Heart left ventricle (tissue), 16 donors: Measurements from ENCODE around the gene TGFBR3. TPM values are rescaled to one million over a fixed set of nuclear protein-coding genes. Genes with fewer than 3 reads are reported as not detected.

Source experiments
- ATAC-seq, 4 donors: fragments of 200-7000 bp; cut with Tn5 transposase; one replicate each; pipeline ENCODE4 v1.9.1; 2020 to 2022; ENCODE audit warnings: moderate library complexity in 4 of 4, mild to moderate bottlenecking in 3 of 4, moderate number of reproducible peaks in 1 of 4
- DNase-seq, 5 donors: peaks; one replicate each; pipeline ENCODE4 v3.0.0-alpha.2; 2020
- H3K27ac ChIP-seq, 12 donors: fragments of 200-600 bp; sonication (generic) in 4 of 12; one replicate each; pipeline versions ENCODE4 v1.5.0 to v1.8.0; 2016 to 2022; ENCODE audit warnings: mild to moderate bottlenecking in 2 of 12
- H3K27me3 ChIP-seq, 9 donors: fragments of 200-600 bp; sonication (generic) in 2 of 9; one replicate each; pipeline versions ENCODE4 v1.5.1 to v1.8.0; 2016 to 2022; ENCODE audit warnings: mild to moderate bottlenecking in 3 of 9
- H3K36me3 ChIP-seq, 9 donors: fragments of 200-600 bp; sonication (generic) in 2 of 9; one replicate each; pipeline versions ENCODE4 v1.5.0 to v1.8.0; 2018 to 2022; ENCODE audit warnings: mild to moderate bottlenecking in 2 of 9
- H3K4me1 ChIP-seq, 12 donors: fragments of 200-600 bp; sonication (generic) in 4 of 12; one replicate each; pipeline versions ENCODE4 v1.5.0 to v1.8.0; 2016 to 2022; ENCODE audit warnings: mild to moderate bottlenecking in 3 of 12
- H3K4me3 ChIP-seq, 12 donors: fragments of 200-600 bp; sonication (generic) in 4 of 12; one replicate each; pipeline versions ENCODE4 v1.5.0 to v1.8.0; 2017 to 2022; ENCODE audit warnings: mild to moderate bottlenecking in 9 of 12, moderate library complexity in 4 of 12
- H3K9me3 ChIP-seq, 12 donors: fragments of 200-600 bp; sonication (generic) in 4 of 12; one replicate each; pipeline versions ENCODE4 v1.5.0 to v1.8.0; 2016 to 2022; ENCODE audit warnings: mild to moderate bottlenecking in 1 of 12
- POLR2A ChIP-seq, 2 donors: fragments of 450-650 bp; IDR thresholded peaks; one replicate each; pipeline ENCODE4 v1.6.1; 2017; ENCODE audit warnings: antibody characterized with exemption in 2 of 2, mild to moderate bottlenecking in 2 of 2, moderate library complexity in 2 of 2
- WGBS, 4 donors: extraction: QIAGEN DNeasy Blood & Tissue Kit in 2 of 4; methylation state at CpG; one replicate each; pipeline versions ENCODE4 v1.1.5 to v1.1.7; 2013 to 2018; 5-methylcytosine and 5-hydroxymethylcytosine counted together
- intact Hi-C, 10 donors: fragments of 100-400 bp; cut with DNase I; formaldehyde crosslinking; loops; one replicate each; pipeline versions ENCODE4 v1.11.1 to v1.14.2; 2022
- polyA plus RNA-seq, 2 donors: library from polyadenylated mRNA; stranded (reverse); fragments of 200-250 nt; gene quantifications; one replicate each; pipeline ENCODE4 v1.2.3, GENCODE V29; 2013
- total RNA-seq, 9 donors: library from RNA; depleted of rRNA in 2 of 9; stranded (reverse); fragments of >200 nt in 2 of 9; fragmentation: NEBNext Ultra II Directional in 3 of 9; extraction: Animal tissue kit (Norgen Biotek cat#: 25700) in 3 of 9; gene quantifications; one replicate each; pipeline versions ENCODE4 v1.1.0 to v1.2.4, GENCODE V29; 2016 to 2023
- TF ChIP-seq, protein P1 (sequence below), 12 donors: fragments of 200-600 bp; sonication (generic) in 4 of 12; IDR thresholded peaks; one replicate each; pipeline versions ENCODE4 v1.5.0 to v1.8.0; 2018 to 2022; ENCODE audit warnings: antibody characterized with exemption in 12 of 12, mild to moderate bottlenecking in 5 of 12
- donor health status: ischemic (EF 13 %, LVEDD 7.1; RV severe dilation, severe dysfunction).
- donor health status: healthy with polysubstance abuse.
- donor health status: DM: no; HTN: yes; CAD: no.
- donor health status: DM: no; HTN: no; CAD: no.
- donor health status: ischemic (EF 25% LVEDD 6.9; RV normal size, moderate dysfunction).
- donor health status: ischemic (EF 25% LVEDD 5.7; RV mildly dilated, moderate dysfunction).
- donor health status: healthy.
- donor health status: DM: yes; HTN: yes; CAD: no.
- donor health status: ischemic (EF 35%, LVEDD 5.7; RV mildly dilated, moderate dysfunction).
- donor health status: nonischemic (EF 11% LVEDD 7.7; RV severe dilation, severe dysfunction).
- donor health status: DM: yes; HTN: yes; CAD: no.
- donor health status: PGD.
- donor health status: ischemic (EF 29% LVEDD 5.4; RV normal size, mild dysfunction).
- donor health status: nonischemic (EF 23%, LVEDD 6.1; RV moderate dilation, normal function).

TGFBR3 gene
- total and polyA plus RNA-seq, 11 donors, result 6.9 to 51.8 (median 22.7) TPM

GRCh38 chr1:91879733-91880132 lies 6.2 kb downstream of the TGFBR3 start:
- intact Hi-C loops, result loop anchor here in 7 of 10 donors (5.0 to 10.0 kb wide), 9 partner anchors 32 to 355 kb away; no protein-coding TSS in a partner anchor
- Histone ChIP-seq H3K4me3 (no peak overlapping the region), H3K9me3 (no peaks in the 10 kb centered on the region), H3K4me1 (peaks cover 0 to 65% (median 26%) of the 10 kb centered on the region in 12 donors), H3K27ac (peak overlapping the region in 1 of 12 donors; percentile 5), H3K27me3 (peaks cover 0 to 11% (median 0%) of the 10 kb centered on the region in 9 donors), H3K36me3 (no peaks in the 10 kb centered on the region)
- DNase-seq (no peak), ATAC-seq (no peak)
- TF ChIP-seq POLR2A (IDR thresholded peaks at IDR 0.05), result no peak
- TF ChIP-seq, protein P1, sequence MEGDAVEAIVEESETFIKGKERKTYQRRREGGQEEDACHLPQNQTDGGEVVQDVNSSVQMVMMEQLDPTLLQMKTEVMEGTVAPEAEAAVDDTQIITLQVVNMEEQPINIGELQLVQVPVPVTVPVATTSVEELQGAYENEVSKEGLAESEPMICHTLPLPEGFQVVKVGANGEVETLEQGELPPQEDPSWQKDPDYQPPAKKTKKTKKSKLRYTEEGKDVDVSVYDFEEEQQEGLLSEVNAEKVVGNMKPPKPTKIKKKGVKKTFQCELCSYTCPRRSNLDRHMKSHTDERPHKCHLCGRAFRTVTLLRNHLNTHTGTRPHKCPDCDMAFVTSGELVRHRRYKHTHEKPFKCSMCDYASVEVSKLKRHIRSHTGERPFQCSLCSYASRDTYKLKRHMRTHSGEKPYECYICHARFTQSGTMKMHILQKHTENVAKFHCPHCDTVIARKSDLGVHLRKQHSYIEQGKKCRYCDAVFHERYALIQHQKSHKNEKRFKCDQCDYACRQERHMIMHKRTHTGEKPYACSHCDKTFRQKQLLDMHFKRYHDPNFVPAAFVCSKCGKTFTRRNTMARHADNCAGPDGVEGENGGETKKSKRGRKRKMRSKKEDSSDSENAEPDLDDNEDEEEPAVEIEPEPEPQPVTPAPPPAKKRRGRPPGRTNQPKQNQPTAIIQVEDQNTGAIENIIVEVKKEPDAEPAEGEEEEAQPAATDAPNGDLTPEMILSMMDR (IDR thresholded peaks at IDR 0.05), result no peak

DNA sequence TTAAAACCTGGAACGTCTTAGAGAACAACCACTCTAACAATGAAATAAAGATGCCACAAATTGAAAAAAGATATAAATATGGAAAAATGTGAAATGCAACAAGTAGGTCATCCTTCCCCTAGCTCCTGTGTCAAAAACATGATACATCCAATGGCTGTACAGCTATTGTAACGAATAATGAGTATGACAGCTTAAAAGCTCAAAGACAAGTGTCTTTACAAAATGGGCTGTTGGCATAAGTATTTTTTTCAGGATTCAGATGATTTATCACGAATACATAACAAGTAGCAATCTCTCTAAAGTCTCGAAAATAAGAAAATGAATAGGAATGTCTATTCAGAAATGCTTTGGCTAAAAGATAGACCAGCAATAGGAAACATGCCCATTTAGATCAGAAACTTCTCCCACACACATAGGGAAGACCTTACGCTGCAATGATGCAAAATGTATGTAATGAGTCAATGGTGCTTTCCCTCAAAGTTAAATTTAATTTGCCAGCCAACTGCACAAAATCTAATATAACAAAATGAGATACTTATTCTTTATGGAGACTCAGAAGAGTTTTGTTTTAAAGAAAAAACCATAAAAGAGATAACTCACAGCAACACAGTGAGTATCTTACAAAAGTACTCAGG lies 8.3 kb downstream of the TGFBR3 start:
- no peaks in the 10 kb centered on the region for H3K9me3 ChIP-seq
- H3K4me1 ChIP-seq, result peaks cover 0 to 47% (median 13%) of the 10 kb centered on the region in 12 donors
- ATAC-seq (no peak), DNase-seq (no peak)
- no peak overlapping the region for H3K4me3 ChIP-seq
- intact Hi-C loops, result loop anchor here in 1 of 10 donors (10.0 kb wide), 1 partner anchor 143 kb away; no protein-coding TSS in a partner anchor
- H3K27ac ChIP-seq, result no peak overlapping the region
- TF ChIP-seq, protein P1 (IDR thresholded peaks at IDR 0.05), result no peak
- TF ChIP-seq POLR2A (IDR thresholded peaks at IDR 0.05), result no peak
- no peaks in the 10 kb centered on the region for H3K27me3 ChIP-seq
- 78 to 88% (median 85%) methylated on average over 5 of the region's 5 CpGs for WGBS, 4 donors
- no peaks in the 10 kb centered on the region for H3K36me3 ChIP-seq

DNA sequence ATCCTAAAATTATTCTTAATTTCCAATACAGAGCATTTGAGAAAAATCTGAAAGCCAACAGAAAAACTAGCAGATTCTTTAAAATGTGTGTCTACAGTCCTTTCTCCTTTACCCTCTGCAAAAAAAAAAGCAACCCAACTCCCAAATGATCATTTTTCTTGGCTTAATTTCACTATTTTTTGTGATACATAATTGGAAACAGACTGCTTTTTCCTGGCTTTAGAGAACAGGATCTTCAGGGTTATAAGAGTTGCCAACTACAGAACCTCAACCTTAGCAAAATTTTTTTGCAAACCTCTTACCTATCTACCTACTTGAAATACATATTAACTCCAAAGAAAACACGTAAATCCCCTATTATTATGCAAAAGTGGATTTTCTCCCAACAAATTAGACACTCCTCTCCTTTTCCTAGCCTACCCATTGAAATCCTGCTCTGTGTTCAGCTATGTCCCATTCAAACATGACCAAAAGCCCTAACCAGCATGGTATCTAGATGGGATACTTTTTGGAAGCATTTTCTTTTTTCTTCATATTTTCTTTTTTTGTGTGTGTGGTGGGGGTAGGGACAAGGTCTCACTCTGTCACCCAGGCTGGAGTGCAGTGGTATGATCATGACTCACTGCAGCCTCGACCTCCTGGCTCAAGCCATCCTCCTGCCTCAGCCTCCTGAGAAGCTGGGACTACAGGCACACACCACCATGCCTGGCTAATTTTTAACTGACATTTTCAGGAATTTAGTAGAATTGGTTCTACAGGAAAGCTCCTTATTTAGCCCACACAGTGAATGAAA lies 9.0 kb downstream of the TGFBR3 start:
- 76 to 86% (median 80%) methylated on average over 2 of the region's 2 CpGs for WGBS, 4 donors
- Histone ChIP-seq H3K27ac (no peak overlapping the region), H3K4me1 (peaks cover 0 to 48% (median 15%) of the 10 kb centered on the region in 12 donors), H3K27me3 (no peaks in the 10 kb centered on the region), H3K4me3 (no peak overlapping the region), H3K36me3 (no peaks in the 10 kb centered on the region), H3K9me3 (no peaks in the 10 kb centered on the region)
- DNase-seq (no peak), ATAC-seq (no peak)
- TF ChIP-seq, protein P1 (IDR thresholded peaks at IDR 0.05), result no peak
- no peak for TF ChIP-seq POLR2A (IDR thresholded peaks at IDR 0.05)
- intact Hi-C loops, result loop anchor here in 1 of 10 donors (10.0 kb wide), 1 partner anchor 142 kb away; no protein-coding TSS in a partner anchor

DNA sequence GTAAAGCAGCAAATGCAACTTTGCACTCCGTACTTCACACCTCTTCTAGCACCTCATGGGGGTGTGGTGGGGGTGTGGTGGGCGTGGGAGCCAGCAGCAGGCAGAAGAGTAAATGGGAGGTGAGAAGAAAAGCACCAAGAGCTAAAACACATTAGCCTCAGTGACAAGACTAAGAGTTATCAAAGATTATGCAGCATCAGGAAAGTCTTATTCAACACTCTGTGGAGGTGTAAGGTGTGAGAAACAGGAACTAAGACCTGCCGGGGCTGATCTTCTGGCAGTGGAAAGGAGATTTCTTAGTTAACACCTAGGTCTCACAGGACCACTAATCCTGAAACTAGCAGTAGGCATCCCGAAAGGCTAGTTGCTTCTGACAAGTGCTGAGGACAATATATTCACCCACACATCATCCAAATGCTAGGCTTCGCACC lies 9.9 kb downstream of the TGFBR3 start:
- no peak overlapping the region for H3K27ac ChIP-seq
- no peaks in the 10 kb centered on the region for H3K9me3 ChIP-seq
- WGBS, 4 donors, result 84 to 85% (median 84%) methylated on average over 5 of the region's 5 CpGs
- ATAC-seq, result no peak
- H3K36me3 ChIP-seq, result no peaks in the 10 kb centered on the region
- H3K27me3 ChIP-seq, result no peaks in the 10 kb centered on the region
- H3K4me3 ChIP-seq, result no peak overlapping the region
- intact Hi-C loops, result loop anchor here in 1 of 10 donors (10.0 kb wide), 1 partner anchor 141 kb away; no protein-coding TSS in a partner anchor
- DNase-seq, result no peak
- H3K4me1 ChIP-seq, result peaks cover 0 to 57% (median 18%) of the 10 kb centered on the region in 12 donors
- TF ChIP-seq POLR2A (IDR thresholded peaks at IDR 0.05), result no peak
- TF ChIP-seq, protein P1 (IDR thresholded peaks at IDR 0.05), result no peak
